GM12891 (cell line): ENCODE measurements around the gene OR10AD1.

ENCODE experiments used
- POLR2A ChIP-seq: IDR thresholded peaks from 2 replicates; pipeline ENCODE4 v1.6.1; 2011; ENCODE audit warnings: low read depth, low read length, control low read depth
- POLR2AphosphoS5 ChIP-seq: IDR thresholded peaks from 2 replicates; pipeline ENCODE4 v1.6.1; 2011; ENCODE audit warnings: low read depth, low read length, control low read depth
- SPI1 ChIP-seq: IDR thresholded peaks from 2 replicates; pipeline ENCODE4 v1.6.1; 2011; ENCODE audit warnings: low read depth, low read length, control low read depth
- TAF1 ChIP-seq: IDR thresholded peaks from 2 replicates; pipeline ENCODE4 v1.6.1; 2011; ENCODE audit warnings: low read depth, low read length, control low read depth

DNA sequence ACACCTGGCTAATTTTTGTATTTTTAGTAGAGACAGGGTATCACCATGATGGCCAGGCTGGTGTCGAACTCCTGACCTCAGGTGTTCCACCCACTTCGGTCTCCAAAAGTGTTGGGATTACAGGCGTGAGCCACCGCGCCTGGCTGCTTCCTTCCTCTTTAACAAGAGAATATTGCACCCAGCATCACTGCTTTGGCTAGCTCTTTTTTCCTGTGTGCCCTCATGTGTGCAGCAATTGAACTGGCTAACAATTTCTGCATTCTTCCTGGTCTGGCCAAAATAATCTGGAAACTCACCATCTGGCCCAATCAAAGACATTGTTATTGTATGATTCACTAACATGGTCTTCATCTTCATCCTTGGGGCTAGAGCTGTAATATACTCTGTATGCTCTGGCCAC is 43.0 kb downstream of the OR10AD1 start:
- TF ChIP-seq TAF1 (no peak), POLR2A (no peak), POLR2AphosphoS5 (no peak), SPI1 (no peak)
